GM15510 (cell line): ENCODE data around the gene BCL2.

ENCODE experiments used
- POLR2A ChIP-seq: IDR thresholded peaks from 3 replicates; pipeline ENCODE4 v1.6.1; 2011; ENCODE audit warnings: borderline replicate concordance; ENCODE audit not compliant: insufficient read length; ENCODE audit errors: extremely low read depth

Gene BCL2

GRCh38 chr18:63319383-63320122, at the start of gene BCL2:
Gene BCL2 (minus strand): TSS chr18:63319769.
- peak; percentile 30 for TF ChIP-seq POLR2A

GRCh38 chr18:63368611-63369010, 49.0 kb upstream of the BCL2 start:
- no peak for TF ChIP-seq POLR2A

- TF ChIP-seq POLR2A: peak; percentile 89
Observed at GRCh38 chr18:63367053-63367953, 47.7 kb upstream of the BCL2 start, which contains the start of gene KDSR. Gene KDSR (minus strand): TSS chr18:63367206. CDS start chr18:63367118, 88 bp downstream.

GRCh38 chr18:63366213-63367052, 46.9 kb upstream of the BCL2 start:
- peak; percentile 24 for TF ChIP-seq POLR2A

GRCh38 chr18:63365876-63366212, 46.3 kb upstream of the BCL2 start:
- TF ChIP-seq POLR2A: no peak

GRCh38 chr18:63363951-63364350, 44.4 kb upstream of the BCL2 start:
- no peak for TF ChIP-seq POLR2A

- no peak for TF ChIP-seq POLR2A
Observed at GRCh38 chr18:63356272-63356896, 36.8 kb upstream of the BCL2 start.

- no peak for TF ChIP-seq POLR2A
Observed at GRCh38 chr18:63350230-63350629, 30.7 kb upstream of the BCL2 start.

GRCh38 chr18:63348508-63349136, 29.1 kb upstream of the BCL2 start:
- TF ChIP-seq POLR2A: no peak

- no peak for TF ChIP-seq POLR2A
Observed at GRCh38 chr18:63346480-63347183, 27.1 kb upstream of the BCL2 start.

- no peak for TF ChIP-seq POLR2A
Observed at GRCh38 chr18:63346031-63346430, 26.5 kb upstream of the BCL2 start.

- no peak for TF ChIP-seq POLR2A
Observed at GRCh38 chr18:63344918-63345317, 25.3 kb upstream of the BCL2 start.

- TF ChIP-seq POLR2A: no peak
Observed at GRCh38 chr18:63344263-63344662, 24.7 kb upstream of the BCL2 start.
